ENCODE results near the gene TDRD12.
"Not testable (repeated sequence)": the region's sequence is repeated elsewhere in the genome, so short reads cannot be mapped to it uniquely, and the experiment has no call there.

DNA sequence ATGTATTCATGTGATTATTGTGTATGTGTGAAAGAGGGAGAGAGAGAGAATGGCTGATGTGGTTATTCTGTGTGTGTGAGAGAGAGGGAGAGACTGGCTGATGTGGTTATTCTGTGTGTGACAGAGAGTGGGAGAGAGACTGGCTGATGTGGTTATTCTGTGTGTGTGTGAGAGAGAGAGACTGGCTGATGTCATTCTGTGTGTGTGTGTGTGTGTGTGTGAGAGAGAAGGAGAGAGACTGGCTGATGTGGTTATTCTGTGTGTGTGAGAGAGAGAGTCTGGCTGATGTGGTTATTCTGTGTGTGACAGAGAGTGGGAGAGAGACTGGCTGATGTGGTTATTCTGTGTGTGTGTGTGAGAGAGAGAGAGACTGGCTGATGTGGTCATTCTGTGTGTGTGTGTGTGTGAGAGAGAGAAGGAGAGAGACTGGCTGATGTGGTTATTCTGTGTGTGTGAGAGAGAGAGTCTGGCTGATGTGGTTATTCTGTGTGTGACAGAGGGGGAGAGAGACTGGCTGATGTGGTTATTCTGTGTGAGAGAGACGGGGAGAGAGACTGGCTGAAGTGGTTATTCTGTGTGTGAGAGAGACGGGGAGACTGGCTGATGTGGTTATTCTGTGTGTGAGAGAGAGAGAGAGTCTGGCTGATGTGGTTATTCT is 26.2 kb downstream of the TDRD12 start:
- TF ChIP-seq, protein P1, sequence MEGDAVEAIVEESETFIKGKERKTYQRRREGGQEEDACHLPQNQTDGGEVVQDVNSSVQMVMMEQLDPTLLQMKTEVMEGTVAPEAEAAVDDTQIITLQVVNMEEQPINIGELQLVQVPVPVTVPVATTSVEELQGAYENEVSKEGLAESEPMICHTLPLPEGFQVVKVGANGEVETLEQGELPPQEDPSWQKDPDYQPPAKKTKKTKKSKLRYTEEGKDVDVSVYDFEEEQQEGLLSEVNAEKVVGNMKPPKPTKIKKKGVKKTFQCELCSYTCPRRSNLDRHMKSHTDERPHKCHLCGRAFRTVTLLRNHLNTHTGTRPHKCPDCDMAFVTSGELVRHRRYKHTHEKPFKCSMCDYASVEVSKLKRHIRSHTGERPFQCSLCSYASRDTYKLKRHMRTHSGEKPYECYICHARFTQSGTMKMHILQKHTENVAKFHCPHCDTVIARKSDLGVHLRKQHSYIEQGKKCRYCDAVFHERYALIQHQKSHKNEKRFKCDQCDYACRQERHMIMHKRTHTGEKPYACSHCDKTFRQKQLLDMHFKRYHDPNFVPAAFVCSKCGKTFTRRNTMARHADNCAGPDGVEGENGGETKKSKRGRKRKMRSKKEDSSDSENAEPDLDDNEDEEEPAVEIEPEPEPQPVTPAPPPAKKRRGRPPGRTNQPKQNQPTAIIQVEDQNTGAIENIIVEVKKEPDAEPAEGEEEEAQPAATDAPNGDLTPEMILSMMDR (IDR thresholded peaks at IDR 0.05): not testable (repeated sequence)
- TF ChIP-seq POLR2A (IDR thresholded peaks at IDR 0.05); EP300 (IDR thresholded peaks at IDR 0.05; ENCODE audit: low read depth); POLR2AphosphoS5 (IDR thresholded peaks at IDR 0.05): not testable (repeated sequence)
